ENCODE results near the gene P2RY2. TPM values are rescaled to one million over a fixed set of nuclear protein-coding genes. Genes with fewer than 3 reads are reported as not detected.

Gene P2RY2
- total and polyA plus RNA-seq, 4 donors = 0.10 to 0.99 (median 0.11) TPM; not detected in 1

- no peaks in the 10 kb centered on the region for H3K9me3 ChIP-seq (ENCODE audit: control insufficient read depth, insufficient read depth, low read length)
- no peaks in the 10 kb centered on the region for H3K36me3 ChIP-seq (ENCODE audit: control insufficient read depth, insufficient read depth, low read length)
- H3K27ac ChIP-seq (ENCODE audit: low read depth, low read length) = no peak overlapping the region
- no peak for DNase-seq (ENCODE audit: low read depth in 4 of 6, low spot score in 6 of 6)
- H3K27me3 ChIP-seq (ENCODE audit: control insufficient read depth, insufficient read depth, low read length) = peaks cover 5% of the 10 kb centered on the region
- H3K4me3 ChIP-seq (ENCODE audit: low read depth, low read length) = no peak overlapping the region
- peaks cover 2% of the 10 kb centered on the region for H3K4me1 ChIP-seq (ENCODE audit: control insufficient read depth, insufficient read depth, low read length)
- WGBS (ENCODE audit: insufficient coverage) = 56% methylated on average over 3 of the region's 3 CpGs
Measured at GRCh38 chr11:73225001-73225686, 7.1 kb downstream of the P2RY2 start.

GRCh38 chr11:73225851-73226250 is 7.8 kb downstream of the P2RY2 start:
- WGBS (ENCODE audit: insufficient coverage) = 93% methylated on average over 7 of the region's 7 CpGs
- Histone ChIP-seq H3K4me3 (ENCODE audit: low read depth, low read length) (no peak overlapping the region), H3K36me3 (ENCODE audit: control insufficient read depth, insufficient read depth, low read length) (no peaks in the 10 kb centered on the region), H3K27ac (ENCODE audit: low read depth, low read length) (no peak overlapping the region), H3K9me3 (ENCODE audit: control insufficient read depth, insufficient read depth, low read length) (no peaks in the 10 kb centered on the region), H3K27me3 (ENCODE audit: control insufficient read depth, insufficient read depth, low read length) (no peaks in the 10 kb centered on the region), H3K4me1 (ENCODE audit: control insufficient read depth, insufficient read depth, low read length) (peaks cover 2% of the 10 kb centered on the region)
- no peak for DNase-seq (ENCODE audit: low read depth in 4 of 6, low spot score in 6 of 6)

- 77% methylated on average over 5 of the region's 8 CpGs for whole genome bisulfite sequencing (ENCODE audit: insufficient coverage)
- Histone ChIP-seq H3K27ac (ENCODE audit: low read depth, low read length) (no peak overlapping the region), H3K4me3 (ENCODE audit: low read depth, low read length) (no peak overlapping the region), H3K27me3 (ENCODE audit: control insufficient read depth, insufficient read depth, low read length) (no peaks in the 10 kb centered on the region), H3K36me3 (ENCODE audit: control insufficient read depth, insufficient read depth, low read length) (no peaks in the 10 kb centered on the region), H3K4me1 (ENCODE audit: control insufficient read depth, insufficient read depth, low read length) (peaks cover 2% of the 10 kb centered on the region), H3K9me3 (ENCODE audit: control insufficient read depth, insufficient read depth, low read length) (no peaks in the 10 kb centered on the region)
- DNase-seq (ENCODE audit: low read depth in 4 of 6, low spot score in 6 of 6) = no peak
Measured at GRCh38 chr11:73226297-73227006, 8.4 kb downstream of the P2RY2 start.

GRCh38 chr11:73227571-73228211 is 9.6 kb downstream of the P2RY2 start:
- no peak overlapping the region for H3K27ac ChIP-seq (ENCODE audit: low read depth, low read length)
- H3K4me1 ChIP-seq (ENCODE audit: control insufficient read depth, insufficient read depth, low read length) = peaks cover 2% of the 10 kb centered on the region
- no peaks in the 10 kb centered on the region for H3K27me3 ChIP-seq (ENCODE audit: control insufficient read depth, insufficient read depth, low read length)
- no peaks in the 10 kb centered on the region for H3K9me3 ChIP-seq (ENCODE audit: control insufficient read depth, insufficient read depth, low read length)
- DNase-seq (ENCODE audit: low read depth in 4 of 6, low spot score in 6 of 6) = no peak
- no peak overlapping the region for H3K4me3 ChIP-seq (ENCODE audit: low read depth, low read length)
- 64% methylated on average over 5 of the region's 12 CpGs for WGBS (ENCODE audit: insufficient coverage)
- H3K36me3 ChIP-seq (ENCODE audit: control insufficient read depth, insufficient read depth, low read length) = no peaks in the 10 kb centered on the region

- no peaks in the 10 kb centered on the region for H3K27me3 ChIP-seq (ENCODE audit: control insufficient read depth, insufficient read depth, low read length)
- no peaks in the 10 kb centered on the region for H3K9me3 ChIP-seq (ENCODE audit: control insufficient read depth, insufficient read depth, low read length)
- peaks cover 2% of the 10 kb centered on the region for H3K4me1 ChIP-seq (ENCODE audit: control insufficient read depth, insufficient read depth, low read length)
- no peak for DNase-seq (ENCODE audit: low read depth in 4 of 6, low spot score in 6 of 6)
- no peak overlapping the region for H3K4me3 ChIP-seq (ENCODE audit: low read depth, low read length)
- 67% methylated on average over 3 of the region's 4 CpGs for WGBS (ENCODE audit: insufficient coverage)
- no peak overlapping the region for H3K27ac ChIP-seq (ENCODE audit: low read depth, low read length)
- H3K36me3 ChIP-seq (ENCODE audit: control insufficient read depth, insufficient read depth, low read length) = no peaks in the 10 kb centered on the region
Measured at GRCh38 chr11:73228268-73229134, 10.4 kb downstream of the P2RY2 start.

- Histone ChIP-seq H3K9me3 (ENCODE audit: control insufficient read depth, insufficient read depth, low read length) (no peaks in the 10 kb centered on the region), H3K27me3 (ENCODE audit: control insufficient read depth, insufficient read depth, low read length) (no peaks in the 10 kb centered on the region), H3K27ac (ENCODE audit: low read depth, low read length) (no peak overlapping the region), H3K4me3 (ENCODE audit: low read depth, low read length) (no peak overlapping the region), H3K36me3 (ENCODE audit: control insufficient read depth, insufficient read depth, low read length) (no peaks in the 10 kb centered on the region), H3K4me1 (ENCODE audit: control insufficient read depth, insufficient read depth, low read length) (peaks cover 2% of the 10 kb centered on the region)
- no peak for DNase-seq (ENCODE audit: low read depth in 4 of 6, low spot score in 6 of 6)
- 69% methylated on average over 10 of the region's 11 CpGs for WGBS (ENCODE audit: insufficient coverage)
Measured at GRCh38 chr11:73229321-73229895, 11.3 kb downstream of the P2RY2 start.

GRCh38 chr11:73229896-73230875 is 12.1 kb downstream of the P2RY2 start:
- Histone ChIP-seq H3K4me3 (ENCODE audit: low read depth, low read length) (no peak overlapping the region), H3K9me3 (ENCODE audit: control insufficient read depth, insufficient read depth, low read length) (no peaks in the 10 kb centered on the region), H3K4me1 (ENCODE audit: control insufficient read depth, insufficient read depth, low read length) (peaks cover 2% of the 10 kb centered on the region), H3K27ac (ENCODE audit: low read depth, low read length) (no peak overlapping the region), H3K36me3 (ENCODE audit: control insufficient read depth, insufficient read depth, low read length) (no peaks in the 10 kb centered on the region), H3K27me3 (ENCODE audit: control insufficient read depth, insufficient read depth, low read length) (no peaks in the 10 kb centered on the region)
- no peak for DNase-seq (ENCODE audit: low read depth in 4 of 6, low spot score in 6 of 6)
- WGBS (ENCODE audit: insufficient coverage) = 80% methylated on average over 15 of the region's 16 CpGs

- no peak overlapping the region for H3K4me3 ChIP-seq (ENCODE audit: low read depth, low read length)
- H3K4me1 ChIP-seq (ENCODE audit: control insufficient read depth, insufficient read depth, low read length) = peaks cover 2% of the 10 kb centered on the region
- H3K27me3 ChIP-seq (ENCODE audit: control insufficient read depth, insufficient read depth, low read length) = no peaks in the 10 kb centered on the region
- H3K9me3 ChIP-seq (ENCODE audit: control insufficient read depth, insufficient read depth, low read length) = no peaks in the 10 kb centered on the region
- WGBS (ENCODE audit: insufficient coverage) = 100% methylated on average over 2 of the region's 7 CpGs
- no peak for DNase-seq (ENCODE audit: low read depth in 4 of 6, low spot score in 6 of 6)
- no peaks in the 10 kb centered on the region for H3K36me3 ChIP-seq (ENCODE audit: control insufficient read depth, insufficient read depth, low read length)
- H3K27ac ChIP-seq (ENCODE audit: low read depth, low read length) = no peak overlapping the region
Measured at GRCh38 chr11:73230931-73231330, 12.8 kb downstream of the P2RY2 start.
